Left renal pelvis (tissue), 4 donors: ENCODE results near the gene EHBP1. TPM values are rescaled to one million over a fixed set of nuclear protein-coding genes. Genes with fewer than 3 reads are reported as not detected.
"Not testable (repeated sequence)": the region's sequence is repeated elsewhere in the genome, so short reads cannot be mapped to it uniquely, and the experiment has no call there.

Source experiments
- DNase-seq, 4 donors: peaks; one replicate each; pipeline ENCODE4 v3.0.0-alpha.2; 2013; ENCODE audit warnings: low read depth in 4 of 4, low spot score in 3 of 4
- polyA plus RNA-seq, 4 donors: library from polyadenylated mRNA; unstranded; fragments of 120-200 nt; gene quantifications; one replicate each; pipeline ENCODE4 v1.2.1, GENCODE V29; 2013; ENCODE audit not compliant: insufficient read length in 4 of 4

EHBP1 gene
- polyA plus RNA-seq, 4 donors: 45.0 to 95.9 (median 55.6) TPM

- no peak for DNase-seq
These were observed 883 bp upstream of the EHBP1 start for GRCh38 chr2:62704654-62705006.

- peak; percentile 31 to 53 (median 40) for DNase-seq
These were observed 577 bp downstream of the EHBP1 start for GRCh38 chr2:62705859-62706720.

- no peak for DNase-seq
These were observed 1.4 kb downstream of the EHBP1 start for GRCh38 chr2:62706721-62707521.

- DNase-seq: no peak
These were observed 3.2 kb downstream of the EHBP1 start for GRCh38 chr2:62708751-62709150.

- no peak for DNase-seq
These were observed 6.5 kb downstream of the EHBP1 start for GRCh38 chr2:62711832-62712494.

GRCh38 chr2:62713196-62713595 is 7.7 kb downstream of the EHBP1 start:
- DNase-seq: not testable (repeated sequence)

- DNase-seq: no peak
These were observed 8.3 kb downstream of the EHBP1 start for GRCh38 chr2:62713837-62714236.

GRCh38 chr2:62716768-62717167 is 11.3 kb downstream of the EHBP1 start:
- no peak for DNase-seq

GRCh38 chr2:62717503-62718081 is 12.1 kb downstream of the EHBP1 start:
- DNase-seq: no peak

- DNase-seq: no peak
These were observed 12.8 kb downstream of the EHBP1 start for GRCh38 chr2:62718225-62718822.

- no peak for DNase-seq
These were observed 14.2 kb downstream of the EHBP1 start for GRCh38 chr2:62719757-62720156.

GRCh38 chr2:62722679-62723078 is 17.2 kb downstream of the EHBP1 start:
- no peak for DNase-seq

- no peak for DNase-seq
These were observed 17.7 kb downstream of the EHBP1 start for GRCh38 chr2:62723253-62723652.

GRCh38 chr2:62724106-62724505 is 18.6 kb downstream of the EHBP1 start:
- no peak for DNase-seq

- DNase-seq: no peak
These were observed 19.6 kb downstream of the EHBP1 start for GRCh38 chr2:62724886-62725711.

GRCh38 chr2:62725712-62726055 is 20.2 kb downstream of the EHBP1 start:
- DNase-seq: no peak

GRCh38 chr2:62727259-62727867 is 21.9 kb downstream of the EHBP1 start:
- DNase-seq: no peak

GRCh38 chr2:62727876-62728566 is 22.5 kb downstream of the EHBP1 start:
- DNase-seq: no peak

GRCh38 chr2:62731275-62731674 is 25.8 kb downstream of the EHBP1 start:
- DNase-seq: no peak
